HG02870 (cell line): ENCODE measurements around the gene ZNF541.

Source experiments
- ATAC-seq: cut with Tn5 transposase; IDR thresholded peaks from one replicate; pipeline ENCODE4 v1.9.1; 2021; ENCODE audit warnings: mild to moderate bottlenecking, moderate library complexity; ENCODE audit not compliant: unreplicated experiment

The ZNF541 gene, protein sequence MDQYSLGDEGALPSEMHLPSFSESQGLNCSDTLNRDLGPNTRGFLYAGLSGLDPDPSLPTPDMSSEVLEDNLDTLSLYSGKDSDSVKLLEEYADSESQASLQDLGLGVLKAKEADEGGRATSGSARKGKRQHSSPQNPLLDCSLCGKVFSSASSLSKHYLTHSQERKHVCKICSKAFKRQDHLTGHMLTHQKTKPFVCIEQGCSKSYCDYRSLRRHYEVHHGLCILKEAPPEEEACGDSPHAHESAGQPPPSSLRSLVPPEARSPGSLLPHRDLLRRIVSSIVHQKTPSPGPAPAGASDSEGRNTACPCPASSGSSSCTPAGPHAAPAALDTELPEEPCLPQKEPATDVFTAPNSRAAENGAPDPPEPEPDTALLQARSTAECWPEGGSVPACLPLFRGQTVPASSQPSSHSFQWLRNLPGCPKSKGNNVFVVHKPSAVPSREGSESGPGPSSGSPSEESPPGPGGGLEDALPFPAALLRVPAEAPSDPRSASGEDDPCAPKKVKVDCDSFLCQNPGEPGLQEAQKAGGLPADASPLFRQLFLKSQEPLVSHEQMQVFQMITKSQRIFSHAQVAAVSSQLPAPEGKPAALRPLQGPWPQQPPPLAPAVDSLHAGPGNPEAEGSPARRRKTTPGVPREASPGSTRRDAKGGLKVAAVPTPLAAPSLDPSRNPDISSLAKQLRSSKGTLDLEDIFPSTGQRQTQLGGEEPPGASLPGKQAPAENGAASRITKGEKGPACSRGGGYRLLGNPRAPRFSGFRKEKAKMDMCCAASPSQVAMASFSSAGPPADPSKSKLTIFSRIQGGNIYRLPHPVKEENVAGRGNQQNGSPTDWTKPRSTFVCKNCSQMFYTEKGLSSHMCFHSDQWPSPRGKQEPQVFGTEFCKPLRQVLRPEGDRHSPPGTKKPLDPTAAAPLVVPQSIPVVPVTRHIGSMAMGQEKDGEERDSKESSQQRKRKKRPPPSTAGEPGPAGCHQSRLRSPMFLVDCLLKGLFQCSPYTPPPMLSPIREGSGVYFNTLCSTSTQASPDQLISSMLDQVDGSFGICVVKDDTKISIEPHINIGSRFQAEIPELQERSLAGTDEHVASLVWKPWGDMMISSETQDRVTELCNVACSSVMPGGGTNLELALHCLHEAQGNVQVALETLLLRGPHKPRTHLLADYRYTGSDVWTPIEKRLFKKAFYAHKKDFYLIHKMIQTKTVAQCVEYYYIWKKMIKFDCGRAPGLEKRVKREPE (N-terminal part only)

DNA sequence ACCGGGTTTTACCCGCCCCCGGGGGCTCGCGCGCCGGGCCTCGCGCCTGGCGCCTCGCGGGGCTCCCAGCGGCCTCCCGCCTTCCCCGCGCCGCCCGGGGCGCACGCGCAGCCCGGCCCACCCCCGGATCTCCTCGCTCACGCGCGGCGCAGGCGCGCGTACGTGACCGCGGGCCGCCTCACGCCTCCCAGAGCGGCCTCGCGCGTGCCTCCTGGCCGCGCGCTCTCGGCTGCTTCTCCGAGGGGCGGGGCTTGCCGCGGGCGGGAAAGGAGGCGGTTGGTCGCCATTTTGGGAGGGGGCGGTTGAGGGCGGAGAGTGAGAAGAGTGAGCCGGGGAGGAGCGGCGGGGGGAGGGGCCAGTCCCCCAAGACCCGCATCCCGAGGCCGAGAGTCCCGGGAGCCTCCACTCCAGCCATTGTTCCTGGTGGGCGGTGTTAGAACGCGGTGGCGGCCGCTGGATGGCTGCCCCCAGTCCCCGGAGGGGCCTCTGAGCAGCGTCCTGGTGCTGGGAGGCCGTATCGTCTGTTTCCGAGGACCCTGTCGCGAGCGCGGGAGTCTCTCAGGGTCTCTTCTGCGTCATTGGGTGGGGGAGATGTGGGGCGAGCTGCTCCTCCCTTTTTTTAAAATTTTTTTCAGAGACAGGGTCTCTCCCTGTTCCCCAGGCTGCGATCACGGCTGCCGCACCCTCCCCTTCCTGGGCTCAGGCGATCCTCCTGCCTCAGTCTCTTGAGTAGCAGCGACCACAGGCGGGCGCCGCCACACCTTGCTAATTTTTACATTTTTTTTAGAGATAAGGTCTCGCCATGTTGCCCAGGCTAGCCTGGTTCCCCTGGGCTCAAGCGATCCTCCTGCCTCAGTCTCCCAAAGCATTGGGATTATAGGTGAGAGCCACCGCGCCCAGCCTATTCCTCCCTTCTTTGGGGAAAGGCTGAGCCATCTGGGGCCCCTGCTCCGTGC, at the start of gene ZNF541:
TSS of gene ZNF541 (minus strand) at position 78 of the 956 bp plus-strand sequence. CDS start 17,292 bp downstream, outside the sequence.
- ATAC-seq = no peak

- no peak for ATAC-seq
Measured at GRCh38 chr19:47619763-47620162, 46.8 kb upstream of the ZNF541 start.

- ATAC-seq = no peak
Measured at GRCh38 chr19:47618771-47619170, 45.8 kb upstream of the ZNF541 start.

DNA sequence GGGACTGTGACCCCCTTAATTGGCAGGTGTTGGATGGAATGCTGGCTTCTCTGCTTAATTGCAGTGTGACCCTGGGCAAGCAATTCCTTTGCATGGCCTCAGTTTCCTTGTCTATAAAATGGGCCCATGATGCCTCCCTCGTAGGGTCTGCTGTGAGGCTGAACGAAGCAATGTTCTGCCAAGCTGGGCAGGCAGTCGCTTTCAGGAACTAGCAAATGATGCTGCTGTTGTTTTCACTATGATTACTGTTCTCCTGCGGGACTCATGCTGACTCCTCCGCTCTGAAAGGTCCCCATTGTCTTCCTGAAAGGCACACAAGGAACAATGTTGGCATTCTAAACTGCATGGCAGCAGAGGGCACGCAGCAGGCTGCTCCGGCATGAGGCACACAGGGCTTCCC, 42.8 kb upstream of the ZNF541 start:
- no peak for ATAC-seq

- no peak for ATAC-seq
Measured at GRCh38 chr19:47615230-47615629, 42.3 kb upstream of the ZNF541 start.

GRCh38 chr19:47614559-47614958, 41.6 kb upstream of the ZNF541 start:
- no peak for ATAC-seq

DNA sequence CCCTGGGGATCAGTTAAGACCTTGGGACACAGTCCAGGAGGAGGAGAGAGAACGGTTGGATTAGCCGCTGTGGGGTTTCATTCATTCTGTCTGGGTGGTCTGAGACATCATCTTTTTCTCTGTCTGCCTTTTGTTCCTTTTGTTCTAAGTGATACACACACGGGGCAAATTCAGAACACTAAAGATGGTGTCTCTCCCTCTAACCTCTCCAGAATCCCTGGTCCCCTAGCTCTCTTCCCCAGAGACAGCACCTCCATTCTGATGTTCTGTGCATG, 41.0 kb upstream of the ZNF541 start:
- no peak for ATAC-seq

- no peak for ATAC-seq
Measured at GRCh38 chr19:47613165-47614020, 40.4 kb upstream of the ZNF541 start.

GRCh38 chr19:47610902-47611301, 38.0 kb upstream of the ZNF541 start:
- ATAC-seq = no peak

GRCh38 chr19:47609906-47610894, 37.3 kb upstream of the ZNF541 start:
- no peak for ATAC-seq

DNA sequence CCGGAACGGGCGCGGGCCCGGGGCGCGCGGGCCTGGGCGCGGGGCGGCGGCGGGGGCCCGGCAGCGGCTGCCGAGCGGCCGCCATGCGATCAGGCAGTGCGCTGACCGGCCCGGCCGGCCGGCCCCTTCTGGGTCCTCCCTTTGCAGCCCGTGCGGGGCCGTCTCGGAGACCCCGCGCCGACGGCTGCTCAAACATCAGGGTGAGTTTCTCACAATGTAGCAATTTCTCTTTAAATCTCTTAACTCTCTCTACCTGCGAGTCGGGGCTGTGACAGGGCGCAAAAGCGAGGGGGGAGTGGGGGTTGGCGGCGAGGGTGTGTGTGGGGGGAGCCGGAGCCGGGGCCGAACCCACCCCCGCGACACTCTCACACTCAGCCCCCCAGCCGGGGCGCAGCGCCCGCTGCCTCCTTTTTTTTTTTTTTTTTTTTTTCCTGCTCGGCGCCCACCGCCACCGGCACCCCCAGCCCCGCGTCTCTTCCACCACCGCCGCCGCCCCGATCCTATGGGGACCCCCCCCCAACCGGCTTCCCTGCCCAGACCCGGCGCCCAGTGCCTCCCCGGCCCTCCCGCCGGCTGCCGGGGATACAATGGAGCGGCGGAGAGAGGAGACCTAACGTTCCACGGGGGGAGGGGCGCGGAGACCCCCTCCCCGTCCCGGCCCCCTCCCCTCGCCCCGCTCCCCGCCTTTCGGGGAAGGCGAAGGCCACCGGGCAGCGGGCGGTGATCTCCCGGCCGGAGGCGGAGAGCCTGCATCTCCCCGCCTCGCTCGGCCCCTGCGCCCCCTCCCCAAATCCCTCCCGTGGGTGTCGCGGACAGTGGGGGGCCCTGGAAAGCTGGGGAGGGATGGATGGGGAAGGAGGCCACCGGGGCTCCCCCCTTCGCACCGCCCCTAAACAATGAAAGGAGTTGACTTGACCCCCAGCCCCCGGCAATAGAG, 36.3 kb upstream of the ZNF541 start, which contains the start of gene BICRA:
TSS of gene BICRA (plus strand) at position 166 of the 937 bp plus-strand sequence. CDS start 64,441 bp downstream, outside the sequence.
- peak; percentile 42 for ATAC-seq

- ATAC-seq = peak; percentile 72
Measured at GRCh38 chr19:47608074-47608918, 35.3 kb upstream of the ZNF541 start.

- no peak for ATAC-seq
Measured at GRCh38 chr19:47607564-47608073, 34.7 kb upstream of the ZNF541 start.

DNA sequence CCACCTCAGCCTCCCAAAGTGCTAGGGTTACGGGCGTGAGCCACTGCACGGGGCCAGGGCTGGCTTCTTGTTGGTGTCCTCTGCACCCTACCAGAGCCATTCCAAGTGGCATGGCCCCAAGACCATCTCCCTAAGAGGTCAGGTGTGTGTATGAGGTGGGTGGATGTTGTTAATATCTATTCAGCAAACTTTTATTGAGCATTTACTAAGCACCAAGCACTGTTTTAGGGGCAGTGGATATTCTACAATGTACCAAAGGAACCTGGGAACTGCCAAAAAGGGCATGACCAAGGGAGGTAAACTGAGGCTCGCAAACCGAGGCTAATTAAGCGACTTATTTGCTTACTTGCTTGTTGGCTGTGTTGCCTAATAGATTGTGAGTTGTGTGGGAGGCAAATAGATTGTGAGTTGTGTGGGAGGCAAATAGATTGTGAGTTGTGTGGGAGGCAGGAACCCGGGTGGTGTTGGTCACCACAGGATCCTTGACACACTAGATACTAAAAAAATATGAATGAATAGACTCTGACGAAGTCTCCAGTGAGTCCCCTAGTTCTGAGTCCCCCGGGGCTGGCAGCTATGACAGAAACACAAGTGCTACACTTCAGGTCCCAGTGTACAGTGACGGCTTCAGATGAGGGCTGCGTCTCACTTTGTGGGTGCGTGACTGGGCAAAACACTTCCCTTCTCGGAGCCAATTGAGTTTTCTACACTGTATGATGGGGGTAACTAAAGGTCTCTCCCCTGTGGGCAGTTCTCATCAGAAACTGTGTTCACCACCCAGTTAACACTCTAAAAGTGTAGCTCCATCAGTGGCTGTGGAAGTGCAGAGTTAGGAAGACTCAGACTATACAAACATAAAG, 31.0 kb upstream of the ZNF541 start:
- ATAC-seq = no peak
